Measurements from ENCODE around the gene LUZP4.
"Not testable (repeated sequence)": the region's sequence is repeated elsewhere in the genome, so short reads cannot be mapped to it uniquely, and the experiment has no call there.

LUZP4 gene

GRCh38 chrX:115289465-115289864 is at the start of gene LUZP4:
Gene LUZP4 (plus strand): TSS chrX:115289715. CDS start chrX:115289760, 45 bp downstream.
- DNase-seq: no peak

- DNase-seq: no peak
These were observed 37.9 kb upstream of the LUZP4 start for GRCh38 chrX:115251458-115252233.

GRCh38 chrX:115255003-115255402 is 34.5 kb upstream of the LUZP4 start:
- DNase-seq: no peak

DNA sequence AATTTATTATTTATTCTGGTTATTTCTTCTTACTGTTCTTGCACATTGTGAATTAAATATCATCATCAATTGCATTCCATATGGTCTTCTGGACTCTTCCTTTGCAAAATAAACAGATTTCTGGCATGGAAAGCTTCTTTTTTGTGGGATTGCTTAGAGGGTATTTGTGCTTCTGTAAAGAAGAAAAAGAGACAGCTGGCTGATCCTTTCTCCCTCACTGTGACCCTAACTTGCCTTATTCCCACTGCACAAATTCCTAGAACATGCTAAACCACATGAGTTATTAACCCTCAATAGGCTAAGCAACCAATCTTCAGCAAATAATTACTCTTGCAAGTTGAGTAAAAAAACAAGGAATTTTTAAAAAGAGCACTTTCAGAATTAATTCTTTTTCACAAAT is 31.8 kb upstream of the LUZP4 start:
- DNase-seq: no peak

DNA sequence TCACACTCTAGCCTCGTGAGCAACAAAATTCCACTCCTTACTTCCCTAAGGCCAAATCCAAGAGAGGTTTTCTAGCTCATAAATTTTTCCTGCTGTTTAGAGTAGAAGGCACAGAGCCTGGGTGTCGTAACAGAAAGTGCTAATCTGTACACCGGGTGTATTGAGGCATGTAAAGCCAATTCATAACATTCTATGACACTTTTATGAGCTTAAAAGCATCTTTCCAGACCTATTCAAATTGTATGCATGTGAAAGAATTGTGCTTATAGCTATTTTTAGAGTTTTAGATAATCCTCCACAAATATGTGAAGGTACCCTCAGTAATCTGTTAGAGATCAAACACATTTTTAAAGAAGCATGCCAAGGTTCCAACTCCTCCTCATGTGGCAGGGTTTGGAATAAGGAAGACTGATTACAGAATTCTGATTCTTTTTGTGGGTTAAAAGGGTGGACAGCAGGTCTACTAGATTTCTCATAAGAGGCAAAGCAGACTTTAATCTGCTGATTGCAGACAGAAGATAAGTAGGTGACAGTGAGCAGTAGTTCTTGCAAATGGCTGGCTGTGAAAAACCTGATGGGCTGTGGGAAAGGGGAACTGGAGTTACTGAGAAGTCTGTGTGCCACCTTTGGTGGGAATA is 30.2 kb upstream of the LUZP4 start:
- no peak for DNase-seq

- no peak for DNase-seq
These were observed 29.2 kb upstream of the LUZP4 start for GRCh38 chrX:115260330-115260729.

- DNase-seq: no peak
These were observed 28.4 kb upstream of the LUZP4 start for GRCh38 chrX:115261148-115261547.

GRCh38 chrX:115264009-115264408 is 25.5 kb upstream of the LUZP4 start:
- no peak for DNase-seq

GRCh38 chrX:115266300-115266699 is 23.2 kb upstream of the LUZP4 start:
- DNase-seq: no peak

DNA sequence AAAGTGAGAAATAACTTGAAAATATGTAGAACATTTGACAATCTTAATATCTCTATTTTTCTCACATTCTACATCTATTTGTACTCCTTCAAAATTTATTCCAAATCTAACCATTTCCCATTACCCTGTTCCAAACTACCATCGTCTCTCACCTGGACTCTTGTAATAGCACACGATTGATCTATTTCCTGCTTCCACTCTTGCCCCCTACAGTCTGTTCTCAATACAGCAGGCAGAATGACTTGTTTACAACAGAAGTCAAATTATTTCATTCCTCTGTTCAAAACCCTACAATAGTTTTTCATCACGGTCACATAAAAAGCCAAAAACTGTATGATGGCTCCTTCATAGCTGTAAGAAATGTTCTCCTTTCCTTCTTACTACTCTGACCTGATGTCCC is 21.1 kb upstream of the LUZP4 start:
- no peak for DNase-seq

- no peak for DNase-seq
These were observed 20.3 kb upstream of the LUZP4 start for GRCh38 chrX:115269051-115269683.

DNA sequence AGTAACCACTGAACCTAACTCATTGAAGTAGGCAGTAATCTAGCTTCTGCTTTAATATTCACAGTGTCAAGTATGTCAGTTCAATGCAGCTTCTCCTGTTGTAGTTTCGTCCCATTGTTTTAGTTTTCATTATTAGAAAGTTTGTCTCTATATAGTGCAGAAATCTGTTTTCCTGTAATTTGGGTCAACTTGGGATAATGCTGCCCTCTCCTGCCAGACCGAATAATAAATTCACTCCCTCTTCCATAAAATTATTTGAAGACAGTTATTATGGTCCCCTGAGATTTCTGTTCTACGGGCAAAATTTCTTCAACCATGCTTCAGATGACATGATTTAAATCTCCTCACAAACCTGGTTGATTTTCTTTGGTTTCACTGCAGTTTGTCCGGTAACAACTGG is 4.6 kb upstream of the LUZP4 start:
- DNase-seq: no peak

GRCh38 chrX:115297189-115297588 is 7.7 kb downstream of the LUZP4 start:
- DNase-seq: no peak

DNA sequence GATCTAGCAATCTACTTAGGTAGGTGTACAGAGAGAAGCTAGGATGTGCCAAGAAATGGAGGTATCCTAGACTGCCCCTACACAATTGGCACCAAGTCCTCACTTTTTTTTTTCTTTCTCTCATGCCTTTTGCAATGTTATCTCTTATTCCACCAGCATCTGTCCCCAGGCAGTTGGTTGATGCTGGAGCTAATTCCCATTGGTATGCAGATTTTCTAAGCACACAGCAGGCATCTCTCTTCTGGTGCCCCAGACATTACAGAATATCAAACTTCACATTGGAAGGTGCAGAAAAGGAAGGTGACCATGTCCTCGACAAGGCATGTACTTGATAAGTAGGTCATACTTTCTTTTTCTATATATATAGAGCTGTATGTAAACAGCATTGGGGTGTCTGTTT is 21.6 kb downstream of the LUZP4 start:
- DNase-seq: no peak

- no peak for DNase-seq
These were observed 22.1 kb downstream of the LUZP4 start for GRCh38 chrX:115311601-115312001.

DNA sequence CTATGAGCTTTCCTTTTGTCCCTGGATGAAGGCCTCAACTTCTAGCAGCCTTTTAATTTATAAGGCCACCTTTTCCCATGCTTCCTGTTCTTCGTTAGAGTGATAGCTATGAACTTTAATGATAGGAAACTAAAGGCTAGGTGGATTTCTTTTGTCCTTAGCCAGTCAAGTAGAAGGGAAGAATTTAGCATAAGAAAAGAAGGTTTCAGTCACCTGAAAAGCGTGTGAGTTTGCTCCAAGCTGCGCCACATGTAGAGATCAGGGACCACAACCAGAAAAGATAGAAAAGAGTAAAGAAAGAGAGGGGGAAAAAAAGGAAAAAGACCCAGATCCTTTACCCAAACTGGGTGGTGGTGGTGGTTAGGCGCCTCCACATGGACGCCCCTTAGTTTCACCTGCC is 28.6 kb downstream of the LUZP4 start:
- DNase-seq: no peak

- DNase-seq: no peak
These were observed 32.9 kb downstream of the LUZP4 start for GRCh38 chrX:115322375-115322774.

- DNase-seq: no peak
These were observed 34.7 kb downstream of the LUZP4 start for GRCh38 chrX:115324194-115324593.

DNA sequence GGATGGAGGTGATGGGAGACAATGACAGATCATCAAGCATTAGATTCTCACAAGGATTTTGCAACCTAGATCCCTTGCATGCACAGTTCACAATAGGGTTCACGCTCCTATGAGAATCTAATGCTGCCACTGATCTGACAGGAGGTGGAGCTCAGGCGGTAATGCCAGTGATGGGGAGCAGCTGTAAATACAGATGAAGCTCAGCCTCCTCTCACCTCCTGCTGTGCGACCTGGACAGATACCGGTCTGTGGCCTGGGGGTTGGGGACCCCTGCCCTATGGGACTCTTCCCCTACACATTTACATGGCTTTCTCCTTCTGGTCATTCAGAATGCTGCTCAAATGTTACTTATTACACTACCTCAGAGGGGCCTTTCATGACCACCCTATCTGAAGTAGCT is 39.8 kb downstream of the LUZP4 start:
- not testable (repeated sequence) for DNase-seq

- DNase-seq: no peak
These were observed 41.1 kb downstream of the LUZP4 start for GRCh38 chrX:115330498-115331168.

GRCh38 chrX:115332832-115333231 is 43.3 kb downstream of the LUZP4 start:
- no peak for DNase-seq

- DNase-seq: no peak
These were observed 43.9 kb downstream of the LUZP4 start for GRCh38 chrX:115333446-115333845.

- no peak for DNase-seq
These were observed 48.1 kb downstream of the LUZP4 start for GRCh38 chrX:115337491-115338144.

All from activated CD4-positive, CD25-positive, alpha-beta regulatory T cell treated with anti-CD3 and anti-CD28 coated beads, Interleukin-2, amount 50 U/mL, for 72 hours (primary cell).